Retina (tissue), 1 donor: ENCODE measurements around the gene CTNNBL1.

ENCODE experiments used
- DNase-seq: peaks from one replicate; pipeline ENCODE4 v3.0.0-alpha.2; 2016

CTNNBL1 gene

DNA sequence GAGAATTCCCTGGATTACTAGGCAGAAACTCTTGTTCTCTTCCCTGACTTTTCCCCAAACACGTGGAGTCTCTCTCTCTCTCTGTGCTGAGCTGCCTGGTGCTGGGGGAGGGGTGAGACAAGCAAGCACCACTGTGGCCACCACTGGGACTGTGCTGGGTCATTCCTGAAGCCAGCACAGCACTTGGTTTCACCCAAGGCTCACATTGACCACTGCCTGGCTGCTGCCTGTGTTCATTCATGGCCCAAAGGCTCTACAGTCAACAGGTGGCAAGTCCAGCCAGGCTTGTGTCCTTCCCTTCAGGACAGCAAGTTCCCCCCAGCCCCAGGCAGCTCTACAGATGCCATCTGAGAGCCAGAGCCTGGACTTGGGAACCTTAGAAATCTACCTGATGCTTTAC lies 92.2 kb downstream of the CTNNBL1 start:
- no peak for DNase-seq

DNA sequence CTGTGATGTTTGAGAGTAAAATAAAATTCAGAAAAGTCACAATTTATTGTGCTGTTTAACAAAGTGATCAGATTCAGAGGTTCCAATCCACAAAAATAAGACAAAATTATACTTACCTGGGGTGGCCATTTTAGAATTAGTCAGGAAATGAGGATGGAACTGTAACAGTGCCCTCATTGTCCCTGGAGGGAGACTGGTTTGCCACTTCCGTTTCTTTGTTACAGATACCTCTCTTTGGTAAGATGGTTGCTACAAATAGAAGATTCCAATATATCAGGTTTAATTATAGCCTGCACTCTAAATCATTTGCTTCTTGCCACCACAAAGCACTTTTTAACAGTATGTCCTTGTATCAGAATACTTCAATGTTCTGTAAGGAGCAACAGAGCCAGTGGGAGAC lies 95.6 kb downstream of the CTNNBL1 start:
- no peak for DNase-seq

DNA sequence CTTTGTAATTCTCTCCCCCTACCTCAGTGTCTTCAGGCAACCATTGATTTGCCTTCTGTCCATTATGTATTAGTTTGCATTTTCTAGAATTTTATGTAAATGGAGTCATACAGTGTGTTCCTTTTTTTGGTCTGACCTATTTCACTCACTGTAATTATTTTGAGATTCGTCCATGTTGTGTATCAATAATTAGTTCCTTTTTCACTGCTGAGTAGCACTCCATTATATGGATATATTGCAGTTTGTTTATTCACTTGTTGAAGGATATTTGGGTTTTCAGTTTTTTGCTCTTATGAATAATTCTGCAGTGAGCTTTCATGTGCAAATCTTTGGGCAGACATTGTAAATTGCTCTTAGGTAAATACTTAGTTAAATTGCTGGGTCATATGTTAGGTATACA lies 97.1 kb downstream of the CTNNBL1 start:
- DNase-seq = no peak

DNA sequence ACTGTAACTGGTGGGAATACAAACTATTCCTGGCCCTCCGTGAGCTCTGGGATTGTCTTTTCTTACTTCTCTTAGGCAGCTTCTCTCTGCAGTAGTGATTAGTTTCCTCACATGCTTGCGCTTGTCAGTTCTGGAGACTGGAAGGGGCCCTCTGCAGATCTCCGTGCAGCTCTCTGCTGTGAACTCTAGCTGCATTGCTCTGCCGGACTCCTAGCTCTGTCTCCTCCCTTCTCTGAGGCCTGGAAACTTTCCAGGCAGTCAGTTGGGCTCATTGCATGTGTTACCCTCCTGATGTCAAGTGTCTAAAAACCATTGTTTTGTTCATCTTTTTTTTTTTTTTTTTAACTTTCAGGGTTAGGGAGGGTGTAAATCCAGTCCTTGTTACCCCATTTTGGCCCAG lies 102.3 kb downstream of the CTNNBL1 start:
- no peak for DNase-seq

DNA sequence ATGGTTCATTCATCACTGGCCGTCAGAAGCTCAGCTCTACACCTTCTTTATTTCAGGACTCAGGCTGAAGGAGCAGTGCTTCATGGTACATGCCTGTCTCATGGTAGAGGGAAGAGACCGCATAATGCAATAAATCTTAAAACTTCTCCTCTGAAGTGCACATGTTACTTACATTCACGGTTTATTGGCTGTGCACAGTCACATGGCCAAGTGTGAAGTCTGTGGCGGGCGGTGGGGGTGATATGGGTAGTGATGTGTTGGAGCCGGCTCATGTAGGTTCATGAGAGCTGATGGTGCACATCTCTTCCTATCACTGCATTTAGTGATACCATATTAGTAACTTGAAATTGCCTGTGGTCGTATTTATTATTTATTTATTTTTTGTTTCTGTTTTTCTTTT lies 102.9 kb downstream of the CTNNBL1 start:
- no peak for DNase-seq

DNA sequence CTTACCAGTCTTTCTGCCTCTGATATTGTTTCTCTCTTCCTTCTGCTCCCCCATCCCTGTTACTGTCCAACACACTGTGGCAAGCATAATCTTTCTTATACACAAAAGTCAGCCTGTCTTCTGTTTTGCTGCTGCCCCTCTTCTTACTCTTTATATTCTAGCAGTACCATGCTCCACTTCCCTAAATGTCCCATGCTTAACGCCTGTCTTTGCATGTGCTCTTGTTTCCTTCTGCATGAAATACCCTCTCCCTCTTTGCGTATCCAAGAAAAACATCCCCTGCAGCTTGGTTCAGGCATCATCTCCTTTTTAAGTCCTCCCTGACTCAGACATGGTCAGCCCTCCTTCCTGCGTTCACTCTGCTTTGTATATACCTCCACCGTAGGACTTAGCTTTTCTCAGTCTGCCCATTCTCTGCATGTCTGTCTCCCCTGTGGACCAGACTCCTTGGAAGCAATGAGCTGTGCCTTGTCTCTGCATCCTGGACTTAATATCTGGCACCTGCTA lies 103.9 kb downstream of the CTNNBL1 start:
- peak; percentile 27 for DNase-seq

DNA sequence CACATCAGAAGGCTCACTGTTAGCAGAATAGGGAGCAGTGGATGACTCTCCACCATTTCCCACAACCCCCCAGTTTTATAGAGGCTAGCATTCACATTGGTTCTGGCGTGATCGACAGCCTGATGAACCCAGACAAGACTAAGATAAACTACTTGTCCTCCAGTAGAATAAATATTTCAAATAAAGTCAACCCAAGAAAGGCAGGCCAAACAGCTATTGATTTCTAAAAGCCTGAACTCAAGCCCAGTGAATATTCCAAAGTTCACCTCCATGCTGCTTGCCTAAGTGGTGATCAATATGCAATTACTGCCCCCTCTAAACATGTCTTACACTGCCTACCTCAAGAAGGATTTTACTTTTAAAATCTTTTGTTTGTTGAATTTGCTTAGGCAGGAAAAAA lies 104.5 kb downstream of the CTNNBL1 start:
- no peak for DNase-seq

DNA sequence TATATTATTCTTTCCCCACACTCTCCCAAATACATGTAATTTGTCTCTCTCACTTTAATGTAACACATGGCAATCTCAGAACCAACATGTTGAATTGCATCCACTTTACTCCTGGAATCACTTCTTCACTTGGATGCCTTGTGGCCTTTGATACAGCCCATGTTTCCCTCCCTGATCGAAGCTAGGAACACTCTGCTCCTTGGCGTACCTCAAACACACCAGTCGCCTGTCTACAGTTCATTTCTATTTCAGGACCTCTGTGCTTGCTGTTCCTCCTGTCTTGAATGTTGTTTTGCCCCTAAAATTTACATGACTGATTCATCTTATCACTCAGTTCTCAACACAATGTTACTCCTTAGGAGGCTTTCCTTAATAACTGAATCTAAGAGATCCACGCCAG lies 106.8 kb downstream of the CTNNBL1 start:
- DNase-seq = no peak

DNA sequence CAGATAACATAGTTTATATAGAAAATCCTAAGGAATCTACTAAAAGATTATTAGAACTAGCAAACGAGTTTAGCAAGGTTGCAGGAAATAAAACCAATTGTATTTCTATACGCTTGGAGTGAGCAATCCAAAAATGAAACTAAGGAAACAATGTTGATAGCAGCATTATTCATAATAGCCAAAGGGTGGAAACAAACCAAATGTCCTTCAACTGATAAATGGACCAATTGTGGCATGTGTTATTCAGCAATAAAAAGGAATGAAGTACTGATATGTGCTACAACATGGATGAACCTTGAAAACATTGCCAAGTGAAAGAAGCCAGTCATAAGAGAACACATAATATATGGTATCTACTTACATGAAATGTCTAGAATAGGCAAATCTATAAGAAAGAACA lies 108.1 kb downstream of the CTNNBL1 start:
- DNase-seq = no peak

DNA sequence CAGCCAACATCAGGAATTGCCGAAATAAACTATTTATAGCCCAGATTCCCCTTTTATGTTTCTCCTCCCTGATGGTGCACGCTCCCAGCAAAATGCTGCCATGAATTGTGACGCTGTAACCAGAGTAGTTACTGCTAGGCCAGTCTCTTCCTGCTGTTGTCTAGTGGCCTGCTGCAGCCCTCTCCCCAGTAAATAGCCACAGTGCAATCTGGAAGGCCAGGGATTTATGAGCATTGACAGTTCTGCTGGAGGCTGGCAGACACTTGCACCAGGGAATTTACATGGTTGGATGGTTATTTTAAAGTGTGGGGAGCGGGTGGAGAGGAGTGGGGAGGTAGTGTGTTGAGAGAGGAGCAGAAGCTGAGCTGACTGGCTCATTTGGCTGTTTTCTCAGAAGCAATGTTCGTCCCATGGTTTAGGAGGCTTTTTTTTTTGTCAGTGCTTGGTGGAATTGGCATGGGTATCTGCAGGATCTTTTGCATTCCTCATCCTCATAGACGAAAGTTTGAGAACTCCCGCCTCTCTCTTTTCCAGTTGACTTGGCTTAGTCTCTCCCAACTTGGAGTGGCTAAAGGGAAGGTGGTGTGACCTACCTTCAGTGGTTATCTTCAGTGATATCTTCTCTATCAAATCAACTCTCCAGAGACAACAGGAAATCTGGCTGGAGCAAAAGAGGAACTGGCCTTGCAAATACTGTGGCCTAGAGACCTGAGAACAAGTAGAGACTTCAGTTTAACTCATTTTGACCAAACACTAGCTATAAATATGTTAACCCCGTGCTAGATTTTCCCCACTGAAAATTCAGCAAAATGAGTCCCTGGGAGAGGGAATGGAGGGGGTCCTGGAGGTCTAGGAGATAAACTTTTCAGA lies 109.8 kb downstream of the CTNNBL1 start:
- peak; percentile 88 for DNase-seq

DNA sequence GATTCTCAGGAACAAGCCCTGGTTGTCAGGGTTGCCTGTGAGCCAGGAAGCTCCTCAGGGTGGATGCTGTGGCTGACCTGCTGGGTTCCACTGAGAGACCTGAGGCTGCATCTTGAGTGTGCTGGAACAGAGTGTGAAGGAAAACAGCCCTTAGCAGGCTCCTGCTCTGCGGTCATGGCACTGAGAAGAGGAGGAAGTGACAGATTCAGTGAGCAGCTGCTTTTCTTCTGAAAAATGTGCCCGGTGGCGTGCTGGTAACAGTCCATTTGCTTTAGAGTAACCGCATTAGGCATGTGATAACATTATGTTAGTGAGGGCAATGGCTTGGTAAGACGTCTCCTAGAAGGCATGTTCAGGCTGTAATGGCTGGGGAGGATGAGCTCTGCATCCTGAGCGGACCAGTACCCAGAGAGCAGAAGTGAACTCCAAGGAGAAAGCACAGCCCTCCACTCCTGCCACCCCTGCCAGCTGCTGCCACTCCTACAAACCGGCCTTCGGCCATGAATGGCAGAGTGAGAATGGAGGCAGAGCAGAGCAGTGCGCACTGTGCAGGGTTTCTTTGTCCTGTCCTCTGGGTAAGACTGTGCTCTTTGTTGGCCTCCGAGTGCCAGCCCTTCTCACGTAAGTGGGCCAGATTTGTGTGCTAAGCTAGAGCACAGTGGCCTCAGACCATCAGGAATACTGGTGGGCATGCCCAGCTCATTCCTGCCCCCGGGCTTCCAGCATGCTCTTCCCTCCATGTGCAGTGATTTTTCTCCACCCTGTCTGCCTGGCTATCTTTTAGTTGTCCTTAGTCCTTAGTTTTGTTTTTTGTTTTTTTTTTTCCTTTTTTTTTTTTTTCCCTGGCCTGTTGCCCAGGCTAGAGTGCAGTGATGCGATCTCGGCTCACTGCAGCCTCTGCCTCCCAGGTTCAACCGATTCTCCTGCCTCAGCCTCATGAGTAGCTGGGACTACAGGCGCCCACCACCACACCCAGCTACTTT lies 111.0 kb downstream of the CTNNBL1 start:
- peak; percentile 34 for DNase-seq

DNA sequence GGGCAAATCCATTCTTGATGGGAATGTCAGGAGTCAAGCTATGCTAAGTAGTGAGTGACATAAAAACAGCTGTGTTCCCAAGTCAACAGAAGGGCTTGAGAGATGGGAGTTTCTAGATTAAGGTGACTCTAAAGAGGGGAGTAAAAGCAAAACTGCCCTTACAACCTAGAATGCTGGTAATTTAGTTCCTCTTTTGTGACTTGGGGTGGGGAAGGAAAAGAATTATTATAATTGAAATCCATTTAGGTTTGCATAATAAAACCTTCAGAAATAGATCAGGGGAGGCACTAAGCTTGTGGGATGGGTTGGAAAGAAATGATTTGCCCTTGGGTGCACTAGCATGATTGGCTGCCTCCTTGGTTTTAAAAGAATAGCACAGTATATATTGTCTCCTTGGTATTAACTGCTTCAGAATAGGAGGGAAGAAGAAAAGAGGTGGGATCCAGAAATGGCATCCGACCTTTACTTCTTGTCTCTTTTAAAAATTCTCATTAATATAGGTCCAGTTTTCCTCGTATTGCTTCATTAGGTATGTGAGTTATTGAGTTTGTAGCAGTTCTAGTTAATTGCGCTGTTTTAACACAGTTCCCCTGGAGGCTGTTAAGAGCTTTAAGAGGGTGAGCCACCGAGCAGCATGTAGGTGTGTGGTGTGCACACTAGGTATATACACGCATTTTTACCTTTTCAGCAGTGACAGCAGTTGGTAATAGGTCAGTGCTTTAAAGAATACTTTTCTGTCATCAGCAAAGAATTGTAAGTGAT lies 113.8 kb downstream of the CTNNBL1 start:
- no peak for DNase-seq

DNA sequence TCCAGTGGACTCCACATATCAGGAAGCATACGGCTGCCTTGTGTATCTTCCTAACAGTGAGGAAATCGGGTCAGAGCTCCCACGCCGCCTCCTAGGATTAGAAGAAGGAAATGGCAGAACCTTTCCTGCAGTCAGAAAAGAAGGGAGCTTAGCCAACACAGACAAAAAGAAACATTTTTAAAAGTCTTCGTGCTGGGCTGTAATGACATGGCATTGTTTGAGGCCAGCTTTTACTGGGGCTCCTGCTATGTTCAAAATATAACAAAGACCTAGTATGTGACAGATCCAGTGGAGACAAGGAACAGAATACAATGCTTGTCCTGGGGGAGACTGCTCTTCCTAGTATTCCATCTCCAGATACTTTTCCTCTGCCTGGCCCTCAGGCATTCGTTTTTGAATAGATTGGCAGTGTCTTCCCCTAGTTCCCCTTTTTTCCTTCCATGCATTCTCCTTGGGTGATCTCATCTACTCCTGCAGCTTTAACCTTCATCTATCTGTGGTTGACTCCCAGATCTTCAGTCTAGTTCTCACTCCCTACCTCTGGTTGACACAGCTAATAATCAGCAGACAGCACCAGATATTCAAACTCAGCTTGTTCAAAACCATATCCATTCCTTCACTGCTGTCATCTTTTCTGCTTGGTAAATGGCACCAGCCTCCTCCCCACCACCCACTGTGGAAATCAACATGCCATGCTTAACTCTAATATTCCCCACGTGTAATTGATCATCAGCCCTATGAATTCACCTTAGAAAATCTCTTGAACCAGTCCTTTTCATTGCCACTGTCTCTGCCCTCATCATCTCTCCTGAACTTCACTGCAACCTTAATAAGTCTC lies 114.6 kb downstream of the CTNNBL1 start:
- no peak for DNase-seq

DNA sequence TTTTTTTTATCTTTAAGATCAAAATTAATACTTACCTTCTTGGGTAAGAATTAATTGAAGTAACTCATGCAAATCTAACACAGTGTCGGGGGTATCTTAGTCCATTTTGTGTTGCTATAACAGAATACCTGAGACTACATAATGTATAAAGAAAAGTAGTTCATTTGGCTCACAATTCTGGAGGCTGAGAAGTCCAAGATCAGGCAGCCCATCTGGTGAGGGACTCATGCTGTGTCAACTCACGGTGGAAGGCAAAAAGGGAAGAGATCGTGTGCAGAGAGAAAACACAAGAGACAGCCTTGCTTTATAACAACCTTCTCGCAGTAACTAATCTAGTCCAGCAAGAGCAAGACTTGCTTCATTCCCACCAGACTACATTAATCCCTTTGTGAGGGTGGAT lies 116.2 kb downstream of the CTNNBL1 start:
- DNase-seq = no peak

DNA sequence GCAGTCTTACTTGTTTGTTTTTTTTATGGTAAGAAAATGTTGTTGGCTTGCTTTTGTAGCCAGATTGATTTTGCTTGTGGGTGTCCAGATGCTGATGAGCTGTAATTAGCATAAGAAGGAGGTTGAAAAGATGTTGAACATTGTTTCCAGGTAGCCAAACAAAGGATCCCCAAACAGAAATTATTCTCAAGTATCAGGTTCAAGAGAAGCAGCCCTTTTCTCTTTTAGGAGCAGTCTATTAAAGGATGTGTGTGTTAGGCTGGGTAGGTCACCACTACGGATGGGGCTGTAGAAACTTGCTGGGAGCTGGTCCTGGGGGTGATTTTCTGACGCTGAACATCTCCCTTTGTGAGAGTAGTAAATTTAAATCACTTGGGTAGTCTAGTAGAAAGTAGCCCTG lies 122.2 kb downstream of the CTNNBL1 start:
- no peak for DNase-seq

DNA sequence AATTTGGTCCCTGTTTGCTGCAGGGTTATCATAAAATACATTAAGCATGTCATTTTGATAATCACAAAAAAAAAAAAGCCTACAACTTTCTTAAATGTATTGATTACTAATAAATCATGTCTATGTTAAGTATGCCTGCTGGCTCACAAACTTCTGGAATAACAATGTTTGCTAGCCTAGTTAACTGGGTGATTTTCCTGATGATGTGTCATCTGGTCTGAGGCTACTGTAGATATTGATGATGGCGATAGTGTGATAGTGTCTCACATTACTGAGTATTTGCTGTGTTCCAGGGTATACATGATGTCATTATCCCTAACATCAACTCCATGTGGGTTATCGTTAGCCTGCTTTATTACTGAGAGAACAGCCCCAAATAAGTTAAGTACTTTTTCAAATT lies 122.9 kb downstream of the CTNNBL1 start:
- no peak for DNase-seq

DNA sequence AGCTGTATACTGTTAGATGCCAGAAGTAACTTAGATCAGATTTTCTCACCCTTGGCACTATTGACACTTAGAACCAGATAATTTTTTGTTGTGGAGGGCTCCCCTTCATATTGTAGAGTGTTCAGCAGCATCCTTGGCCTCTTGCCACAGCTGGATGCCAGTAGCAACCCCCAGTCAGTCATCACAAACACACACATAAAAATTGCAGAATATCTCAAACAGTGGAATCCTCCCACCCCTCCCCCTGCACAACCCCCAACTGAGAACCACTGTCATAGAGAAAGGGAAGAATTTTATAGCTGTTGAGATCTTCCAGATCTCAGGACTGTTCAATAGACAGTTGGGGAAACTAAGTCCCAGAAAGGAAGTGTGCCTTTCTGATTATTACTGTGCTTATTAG lies 127.9 kb downstream of the CTNNBL1 start:
- DNase-seq = no peak

DNA sequence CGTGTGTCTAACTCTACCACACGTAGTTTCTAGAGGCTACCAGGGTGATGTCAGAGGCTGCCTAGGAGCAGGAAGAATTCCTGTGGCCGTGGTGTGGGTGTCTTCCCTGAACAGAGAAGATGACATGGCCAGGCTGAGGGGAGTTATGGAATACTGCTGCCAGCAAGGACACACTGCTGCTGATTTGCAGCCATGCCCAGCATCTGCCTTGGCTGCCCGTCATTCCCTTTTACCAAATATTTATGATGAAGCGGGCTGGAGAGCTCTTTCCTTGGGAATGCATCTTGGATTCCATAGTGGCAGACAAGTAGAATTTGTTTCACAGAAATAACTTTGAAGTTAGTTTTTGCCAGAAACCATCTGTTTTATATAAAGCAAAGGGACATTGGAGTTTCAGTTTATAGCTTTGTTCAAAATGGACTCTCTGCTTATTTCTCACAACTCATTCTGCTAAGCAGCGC lies 128.3 kb downstream of the CTNNBL1 start:
- no peak for DNase-seq

DNA sequence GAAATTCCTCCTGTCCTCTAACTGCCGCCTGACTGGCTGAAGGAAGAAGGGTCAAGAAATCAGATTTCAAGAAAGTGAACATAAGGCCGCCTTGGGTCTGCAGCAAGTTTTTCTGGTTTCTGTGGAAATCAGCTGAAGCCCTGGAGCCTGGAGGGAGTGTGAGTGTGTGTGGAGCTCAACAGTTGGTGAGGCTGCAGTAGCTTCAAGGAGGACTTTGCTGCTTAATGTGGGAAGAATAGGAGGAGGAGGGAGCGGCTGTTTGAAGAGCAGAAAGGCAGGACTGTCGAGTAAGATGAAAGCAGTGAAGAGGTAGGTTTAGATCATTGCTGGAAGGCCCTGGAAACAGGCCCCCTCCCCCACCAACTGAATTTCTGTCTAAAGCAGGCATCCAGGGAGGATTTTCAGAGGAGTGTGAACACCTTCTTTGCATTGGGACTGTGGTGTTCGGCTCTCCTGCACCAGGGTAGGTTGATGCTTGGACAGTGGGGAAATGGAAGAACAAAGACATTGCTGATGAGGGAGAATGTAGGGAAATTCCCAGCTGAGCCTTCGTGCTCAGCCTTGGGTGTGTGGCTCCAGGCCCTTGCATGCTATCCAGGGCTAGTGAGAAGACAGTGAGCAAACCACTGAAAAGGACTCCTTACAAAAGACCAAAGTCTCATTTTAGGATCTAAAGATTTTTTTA lies 129.6 kb downstream of the CTNNBL1 start:
- no peak for DNase-seq

DNA sequence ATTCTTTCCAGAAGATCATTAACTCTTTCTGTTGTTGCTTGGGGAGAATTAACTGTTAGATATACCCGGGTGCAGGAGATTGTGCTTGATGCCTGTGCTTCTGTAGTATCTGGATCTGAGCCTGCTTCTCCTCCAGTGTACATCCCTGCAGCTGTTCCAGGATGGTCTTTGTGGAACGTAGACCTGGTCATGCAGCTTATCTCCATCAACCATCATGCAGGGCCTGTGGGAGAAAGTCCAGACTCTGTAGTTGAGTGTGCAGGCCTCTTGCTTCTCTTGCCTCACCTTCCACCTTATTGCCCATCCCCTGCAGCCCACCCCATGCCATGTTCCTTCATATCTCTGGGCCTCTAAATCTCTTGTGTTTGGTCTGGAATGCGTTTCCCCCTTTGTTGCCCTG lies 133.8 kb downstream of the CTNNBL1 start:
- DNase-seq = no peak

DNA sequence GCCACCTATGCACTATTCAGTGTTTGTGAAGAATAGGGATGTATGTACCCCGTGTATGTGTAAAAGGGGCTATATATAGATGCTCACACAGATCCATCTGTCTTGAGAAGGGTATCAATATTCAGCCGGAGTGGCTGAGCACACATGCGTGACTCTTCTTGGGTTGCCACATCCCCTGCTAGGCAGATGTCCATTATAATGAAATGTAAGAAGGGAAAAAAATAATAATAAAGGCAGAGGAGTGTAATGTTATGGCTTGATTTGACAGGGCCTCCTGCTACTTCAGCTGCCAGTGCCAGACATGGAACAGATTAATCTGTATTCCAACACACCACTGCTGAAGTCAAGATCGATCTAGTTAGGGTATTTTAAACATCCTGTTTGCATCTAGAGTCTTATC lies 134.9 kb downstream of the CTNNBL1 start:
- DNase-seq = no peak
